ENCODE results near the gene ITGAL. TPM values are rescaled to one million over a fixed set of nuclear protein-coding genes. Genes with fewer than 3 reads are reported as not detected.

The ITGAL gene
- total and polyA plus RNA-seq, 2 of the 8 experiments (the other 6 are each of a cell fraction or from before 2014, with no cell fraction given), result not detected

- Histone ChIP-seq H2BK15ac (ENCODE audit: low read length) (no peak overlapping the region), H3K14ac (ENCODE audit: insufficient read length) (no peak overlapping the region), H3K36me3 (ENCODE audit: control insufficient read depth in 2 of 4, insufficient read depth in 4 of 4, low read length in 3 of 4) (no peaks in the 10 kb centered on the region), H4K91ac (replicated peaks; ENCODE audit: insufficient read length, low read length) (no peak overlapping the region), H3K56ac (replicated peaks; ENCODE audit: insufficient read length, low read depth, low read length) (no peak overlapping the region), H3K27me3 (replicated peaks in 1 of 4; ENCODE audit: control insufficient read depth in 3 of 4, extremely low read depth in 1 of 4, insufficient read depth in 3 of 4, low read length in 3 of 4) (peaks cover 0 to under 1% (median under 1%) of the 10 kb centered on the region in 4 experiments; a peak in 2 of 7 replicates), H4K5ac (ENCODE audit: insufficient read length, low read depth, low read length) (no peak overlapping the region), H2BK120ac (replicated peaks; ENCODE audit: low read depth, low read length) (no peak overlapping the region), H2AK5ac (ENCODE audit: low read depth, low read length) (no peak overlapping the region), H3K9ac (replicated peaks in 1 of 4; ENCODE audit: extremely low read depth in 1 of 4, low read depth in 3 of 4, low read length in 3 of 4) (no peak overlapping the region), H3K79me2 (ENCODE audit: control insufficient read depth in 1 of 2, insufficient read depth in 2 of 2, low read length in 2 of 2) (no peaks in the 10 kb centered on the region), H2BK5ac (ENCODE audit: low read depth, low read length) (no peak overlapping the region), H4K20me1 (replicated peaks in 1 of 2; ENCODE audit: control insufficient read depth in 1 of 2, insufficient read depth in 2 of 2, low read length in 2 of 2) (no peaks in the 10 kb centered on the region), H3K4me2 (ENCODE audit: insufficient read depth in 1 of 2, low read depth in 2 of 2, low read length in 2 of 2) (no peak overlapping the region), H2BK12ac (ENCODE audit: low read depth, low read length) (no peak overlapping the region), H2BK20ac (ENCODE audit: low read length) (no peak overlapping the region), H3K23ac (ENCODE audit: insufficient read length) (no peak overlapping the region), H3K23me2 (ENCODE audit: low read depth, low read length) (peaks cover 6% of the 10 kb centered on the region; the same call in 1 of the 2 replicates), H3K4me1 (replicated peaks in 1 of 4; ENCODE audit: control insufficient read depth in 3 of 4, insufficient read depth in 4 of 4, low read length in 3 of 4) (peaks cover 0 to 9% (median 2%) of the 10 kb centered on the region in 4 experiments; a peak in 5 of 7 replicates), H3K27ac (ENCODE audit: low read depth, low read length) (no peak overlapping the region), H3K18ac (ENCODE audit: extremely low read depth, low read length) (no peak overlapping the region), H3K4me3 (ENCODE audit: extremely low read depth in 1 of 4, insufficient read depth in 2 of 4, low read depth in 3 of 4, low read length in 4 of 4) (no peak overlapping the region), H3K9me3 (ENCODE audit: insufficient read depth in 2 of 2, low read depth in 1 of 2, low read length in 1 of 2) (no peaks in the 10 kb centered on the region), H2AFZ (ENCODE audit: low read length) (no peak overlapping the region), H4K8ac (ENCODE audit: extremely low read depth, insufficient read depth, low read length) (no peak overlapping the region), H3K4ac (replicated peaks; ENCODE audit: insufficient read length, low read depth, low read length) (no peak overlapping the region), H3K79me1 (ENCODE audit: low read depth, low read length) (no peaks in the 10 kb centered on the region)
- 88% methylated on average over 4 of the region's 4 CpGs; no CpG with 5 or more reads in 1 of the 2 experiments for WGBS, 2 experiments (ENCODE audit: extremely low coverage in 1 of 2, insufficient coverage in 1 of 2, insufficient read length in 1 of 2, insufficient replicate concordance in 2 of 2, low coverage in 1 of 2, low lambda C conversion rate in 2 of 2, missing lambda C conversion rate in 1 of 2)
- CTCF ChIA-PET (ENCODE audit: partially characterized antibody), result interaction anchor here (0.6 to 5.7 kb wide), 8 partner anchors 27 to 117 kb away, joined by 3 to 28 read pairs (median 3); partner anchors contain the start of gene ZNF747
- FAIRE-seq, result no peak
- DNase-seq (ENCODE audit: low read depth in 1 of 2, low spot score in 2 of 2), result no peak
- POLR2A ChIA-PET (ENCODE audit: partially characterized antibody), result interaction anchor here (0.7 to 5.0 kb wide), 11 partner anchors 8 to 138 kb away, joined by 3 to 26 read pairs (median 4); partner anchors contain the start of genes ZNF689, ZNF747, ZNF764 and ZNF785
- no peak for TF ChIP-seq KDM4A (IDR thresholded peaks at IDR 0.05; ENCODE audit: low read depth, low read length, severe bottlenecking)
- TF ChIP-seq TEAD4 (IDR thresholded peaks at IDR 0.05; ENCODE audit: low read depth, low read length), result no peak
Measured at GRCh38 chr16:30566531-30566930, 94.0 kb downstream of the ITGAL start.
